H1 (cell line): ENCODE data around the gene TUBD1. TPM values are rescaled to one million over a fixed set of nuclear protein-coding genes. Genes with fewer than 3 reads are reported as not detected.

Experiments used
- ASH2L ChIP-seq: fragments of 200-600, 300-600 bp; sonication (generic); IDR thresholded peaks from one replicate; pipeline ENCODE4 v1.7.1; 2017; ENCODE audit warnings: low read length
- BACH1 ChIP-seq: IDR thresholded peaks from 2 replicates; pipeline ENCODE4 v1.6.1; 2012; ENCODE audit warnings: low read length, improper control_type of control experiment
- CEBPB ChIP-seq: IDR thresholded peaks from 2 replicates; pipeline ENCODE4 v1.6.1; 2012; ENCODE audit warnings: low read depth, low read length
- CHD1 ChIP-seq: IDR thresholded peaks from 2 replicates; pipeline ENCODE4 v1.6.1; 2012; ENCODE audit warnings: low read depth, low read length, improper control_type of control experiment
- CREB1 ChIP-seq: IDR thresholded peaks from 2 replicates; pipeline ENCODE4 v1.6.1; 2012; ENCODE audit warnings: inconsistent platforms
- EGR1 ChIP-seq: IDR thresholded peaks from 2 replicates; pipeline ENCODE4 v1.6.1; 2011; ENCODE audit warnings: low read depth, low read length, borderline replicate concordance
- GABPA ChIP-seq: IDR thresholded peaks from 2 replicates; pipeline ENCODE4 v1.6.1; 2011; ENCODE audit warnings: mild to moderate bottlenecking, low read length, moderate library complexity, borderline replicate concordance; ENCODE audit not compliant: insufficient read depth
- HDAC2 ChIP-seq, 2 experiments: fragments of 300-600 bp in 1 of 2; sonication (generic) in 1 of 2; IDR thresholded peaks; 2 replicates each; pipeline ENCODE4 v1.6.1; 2011 to 2012; ENCODE audit warnings: low read depth in 2 of 2, low read length in 2 of 2, mild to moderate bottlenecking in 2 of 2, moderate library complexity in 2 of 2, borderline replicate concordance in 1 of 2, inconsistent platforms in 1 of 2
- JUND ChIP-seq: IDR thresholded peaks from 2 replicates; pipeline ENCODE4 v1.6.1; 2011; ENCODE audit warnings: mild to moderate bottlenecking, improper control_type of control experiment, low read length
- KDM1A ChIP-seq: fragments of 200-600, 300-600 bp; sonication (generic); IDR thresholded peaks from 2 replicates; pipeline ENCODE4 v1.7.1; 2016; ENCODE audit warnings: mild to moderate bottlenecking, low read length, borderline replicate concordance
- KDM5A ChIP-seq: fragments of 200-600 bp; IDR thresholded peaks from 2 replicates; pipeline ENCODE4 v1.7.1; 2012; ENCODE audit warnings: mild to moderate bottlenecking, low read length, inconsistent platforms, mixed read lengths
- MAFK ChIP-seq: IDR thresholded peaks from 2 replicates; pipeline ENCODE4 v1.6.1; 2012; ENCODE audit warnings: low read depth, mild to moderate bottlenecking, improper control_type of control experiment, low read length
- NRF1 ChIP-seq: IDR thresholded peaks from 2 replicates; pipeline ENCODE4 v1.6.1; 2011; ENCODE audit warnings: mild to moderate bottlenecking, low read depth, low read length, improper control_type of control experiment
- PHF8 ChIP-seq: fragments of 200-600 bp; sonication (generic); conservative IDR thresholded peaks from 2 replicates; pipeline ENCODE4 v1.7.1; 2012; ENCODE audit warnings: low read depth, mild to moderate bottlenecking, inconsistent platforms, low read length, moderate library complexity
- POLR2A ChIP-seq, 2 experiments: IDR thresholded peaks; 1 replicate in 1 of 2; 2 replicates in 1 of 2; pipeline ENCODE4 v1.6.1; 2011; ENCODE audit warnings: low read depth in 2 of 2, low read length in 2 of 2, mild to moderate bottlenecking in 2 of 2; ENCODE audit errors: control extremely low read depth in 1 of 2
- RFX5 ChIP-seq: IDR thresholded peaks from 2 replicates; pipeline ENCODE4 v1.6.1; 2011; ENCODE audit warnings: low read depth, low read length, improper control_type of control experiment, borderline replicate concordance
- SIN3A ChIP-seq, 2 experiments: IDR thresholded peaks in 1 of 2; conservative IDR thresholded peaks in 1 of 2; 2 replicates each; pipeline ENCODE4 v1.6.1; 2011 to 2012; ENCODE audit warnings: low read length in 2 of 2, improper control_type of control experiment in 1 of 2, low read depth in 1 of 2, mild to moderate bottlenecking in 1 of 2
- SIX5 ChIP-seq: IDR thresholded peaks from 2 replicates; pipeline ENCODE4 v1.6.1; 2011; ENCODE audit warnings: mild to moderate bottlenecking, low read depth, low read length
- SP1 ChIP-seq: IDR thresholded peaks from 2 replicates; pipeline ENCODE4 v1.6.1; 2011; ENCODE audit warnings: low read depth, low read length
- SUZ12 ChIP-seq: fragments of 200-600 bp; sonication (generic); IDR thresholded peaks from 2 replicates; pipeline ENCODE4 v1.6.1; 2012; ENCODE audit warnings: mild to moderate bottlenecking, inconsistent platforms, low read length, moderate library complexity, mixed read lengths
- TAF1 ChIP-seq: IDR thresholded peaks from 2 replicates; pipeline ENCODE4 v1.6.1; 2011; ENCODE audit warnings: mild to moderate bottlenecking, low read depth, low read length
- TAF7 ChIP-seq: optimal IDR thresholded peaks from 2 replicates; pipeline ENCODE3; 2011; ENCODE audit warnings: low read depth, mild to moderate bottlenecking, inconsistent platforms, low read length, moderate library complexity, borderline replicate concordance
- TEAD4 ChIP-seq: IDR thresholded peaks from 2 replicates; pipeline ENCODE4 v1.6.1; 2012; ENCODE audit warnings: low read depth, low read length, inconsistent platforms, mixed read lengths
- polyA plus RNA-seq, 7 experiments: library from polyadenylated mRNA; depleted of rRNA in 3 of 7; stranded (reverse) in 5 of 7; unstranded in 2 of 7; fragments of >200 nt in 5 of 7; fragments of 200-250 nt in 2 of 7; gene quantifications; 1 replicate in 5 of 7; 2 replicates in 1 of 7; 4 replicates in 1 of 7; pipeline versions ENCODE4 v1.2.1 to v1.2.3, GENCODE V29; 2011 to 2013; ENCODE audit warnings: missing spikeins in 2 of 7, mixed read lengths in 2 of 7
- total RNA-seq: library from RNA; stranded (reverse); fragmentation: NEBNext Ultra II Directional; extraction: Animal tissue kit (Norgen Biotek cat#: 25700); gene quantifications from 2 replicates; pipeline ENCODE4 v1.2.1, GENCODE V29; 2021
- TF ChIP-seq, protein P1 (sequence below): IDR thresholded peaks from 2 replicates; pipeline ENCODE4 v1.6.1; 2011; ENCODE audit warnings: low read depth, mild to moderate bottlenecking, low read length; ENCODE audit not compliant: insufficient read depth

The TUBD1 gene
- total and polyA plus RNA-seq, 2 of the 8 experiments (the other 6 are each of a cell fraction or from before 2014, with no cell fraction given): 9.1 to 17.5 TPM

DNA sequence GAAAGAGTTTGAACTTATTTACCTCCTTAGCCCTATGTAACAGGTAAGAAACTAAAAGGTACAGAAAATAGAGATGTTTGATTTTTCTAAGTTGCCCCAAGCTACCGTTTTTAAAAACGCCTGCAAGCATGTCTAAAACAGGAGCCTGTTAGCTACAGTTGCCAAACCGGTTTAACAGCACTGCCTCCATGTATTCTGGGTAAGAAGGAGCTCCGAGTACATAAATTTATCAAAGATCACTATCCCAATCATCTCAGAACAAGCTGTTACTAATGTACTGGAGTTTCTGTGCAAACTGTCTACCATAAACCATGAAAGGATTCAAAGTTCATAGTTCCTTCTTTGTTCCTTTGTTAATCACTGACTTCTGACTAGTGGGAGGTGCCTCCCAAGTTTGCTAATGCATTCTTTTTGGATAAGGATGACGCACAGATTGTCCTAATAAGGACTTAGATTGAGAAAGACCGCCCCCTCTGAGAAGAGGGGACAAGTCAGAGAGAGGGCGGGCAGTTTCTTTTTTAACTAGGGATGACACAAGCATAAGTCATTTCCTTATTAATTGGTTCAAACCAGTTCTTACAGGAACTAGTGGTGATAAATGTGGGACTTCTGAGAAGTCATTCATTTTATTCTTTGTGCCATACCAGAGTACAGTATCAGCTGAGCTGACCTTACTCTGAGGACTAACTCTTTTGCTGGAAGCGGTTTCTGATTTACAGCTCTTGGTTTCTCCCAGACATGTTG, 55.3 kb downstream of the TUBD1 start (continued):
- no peak for TF ChIP-seq HDAC2 (IDR thresholded peaks at IDR 0.05; ENCODE audit: borderline replicate concordance in 1 of 2, low read depth in 2 of 2, low read length in 2 of 2)
- no peak for TF ChIP-seq KDM1A
- peak; percentile 97 to 99 for TF ChIP-seq POLR2A (IDR thresholded peaks at IDR 0.05; ENCODE audit: control extremely low read depth in 1 of 2, low read depth in 2 of 2, low read length in 2 of 2)
- TF ChIP-seq CHD1: no peak
- TF ChIP-seq GABPA: no peak
- no peak for TF ChIP-seq EGR1
- peak in 1 of 2 experiments; percentile 72; a peak in 1 of 4 replicates for TF ChIP-seq SIN3A (conservative IDR thresholded peaks at IDR 0.05 in 1 of 2, IDR thresholded peaks at IDR 0.05 in 1 of 2; ENCODE audit: low read depth in 1 of 2, low read length in 2 of 2)
- TF ChIP-seq SIX5: no peak
- peak; percentile 83 for TF ChIP-seq JUND
- TF ChIP-seq CEBPB: peak; percentile 74
- no peak for TF ChIP-seq SUZ12
- no peak for TF ChIP-seq RFX5
- peak; percentile 69 for TF ChIP-seq CREB1
- TF ChIP-seq TEAD4: no peak
- TF ChIP-seq KDM5A: no peak
- TF ChIP-seq TAF1: peak; percentile 98
- peak; percentile 100 for TF ChIP-seq ASH2L
- TF ChIP-seq SP1: peak; percentile 94
- no peak for TF ChIP-seq PHF8
- peak; percentile 44; the same call in 1 of the 2 replicates for TF ChIP-seq MAFK
- no peak for TF ChIP-seq NRF1
- TF ChIP-seq, protein P1, sequence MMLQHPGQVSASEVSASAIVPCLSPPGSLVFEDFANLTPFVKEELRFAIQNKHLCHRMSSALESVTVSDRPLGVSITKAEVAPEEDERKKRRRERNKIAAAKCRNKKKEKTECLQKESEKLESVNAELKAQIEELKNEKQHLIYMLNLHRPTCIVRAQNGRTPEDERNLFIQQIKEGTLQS: no peak
- peak; percentile 99 for TF ChIP-seq TAF7
- TF ChIP-seq BACH1: no peak
